GM18507 (cell line): Measurements from ENCODE around the gene FMN2.

Source experiments
- DNase-seq: peaks from one replicate; pipeline ENCODE4 v3.0.0; 2011; ENCODE audit warnings: low read depth; ENCODE audit not compliant: insufficient read length; ENCODE audit errors: extremely low spot score
- FAIRE-seq: peaks from 2 replicates; lab custom pipeline; 2011; peaks lifted over from hg19 to GRCh38; lab: Jason Lieb, UNC

The FMN2 gene

GRCh38 chr1:240188139-240188538, 96.5 kb downstream of the FMN2 start:
- no peak for DNase-seq
- FAIRE-seq = no peak

- FAIRE-seq = no peak
Observed at GRCh38 chr1:240189386-240189989, 97.8 kb downstream of the FMN2 start.

GRCh38 chr1:240190881-240191401, 99.3 kb downstream of the FMN2 start:
- DNase-seq (no peak), FAIRE-seq (no peak)

More at GRCh38 chr1:240189386-240189989, 97.8 kb downstream of the FMN2 start:
- DNase-seq = no peak

GRCh38 chr1:240192851-240193250, 101.2 kb downstream of the FMN2 start:
- no peak for DNase-seq
- FAIRE-seq = no peak

GRCh38 chr1:240193679-240194078, 102.0 kb downstream of the FMN2 start:
- FAIRE-seq (no peak), DNase-seq (no peak)

GRCh38 chr1:240194120-240194519, 102.4 kb downstream of the FMN2 start:
- no peak for FAIRE-seq
- DNase-seq = no peak

GRCh38 chr1:240198376-240198775, 106.7 kb downstream of the FMN2 start:
- no peak for DNase-seq
- FAIRE-seq = no peak

GRCh38 chr1:240199758-240200645, 108.3 kb downstream of the FMN2 start:
- FAIRE-seq = no peak
- no peak for DNase-seq

GRCh38 chr1:240201931-240202330, 110.2 kb downstream of the FMN2 start:
- DNase-seq (no peak), FAIRE-seq (no peak)

GRCh38 chr1:240207073-240207709, 115.5 kb downstream of the FMN2 start:
- no peak for FAIRE-seq
- DNase-seq = no peak

- DNase-seq = no peak
- FAIRE-seq = no peak
Observed at GRCh38 chr1:240210026-240210425, 118.3 kb downstream of the FMN2 start.

- DNase-seq (no peak), FAIRE-seq (no peak)
Observed at GRCh38 chr1:240212556-240212955, 120.9 kb downstream of the FMN2 start.

GRCh38 chr1:240217403-240217802, 125.7 kb downstream of the FMN2 start:
- FAIRE-seq = no peak
- no peak for DNase-seq

- DNase-seq (no peak), FAIRE-seq (no peak)
Observed at GRCh38 chr1:240219104-240219503, 127.4 kb downstream of the FMN2 start.

- no peak for DNase-seq
- no peak for FAIRE-seq
Observed at GRCh38 chr1:240226102-240226501, 134.4 kb downstream of the FMN2 start.

GRCh38 chr1:240230816-240231215, 139.1 kb downstream of the FMN2 start:
- DNase-seq = no peak
- no peak for FAIRE-seq

GRCh38 chr1:240232530-240232929, 140.8 kb downstream of the FMN2 start:
- DNase-seq (no peak), FAIRE-seq (no peak)

GRCh38 chr1:240234485-240235210, 143.0 kb downstream of the FMN2 start:
- FAIRE-seq = no peak
- no peak for DNase-seq

GRCh38 chr1:240235521-240236288, 144.0 kb downstream of the FMN2 start:
- FAIRE-seq (no peak), DNase-seq (no peak)
